Activated CD8-positive, alpha-beta memory T cell treated with anti-CD3 and anti-CD28 coated beads, Interleukin-2, amount 50 U/mL, for 48 hours (primary cell): Measurements from ENCODE around the gene SUPT7L.
A peak's percentile ranks its signal among the peaks of the same experiment; 100 is the strongest.
"Not testable (repeated sequence)": the region's sequence is repeated elsewhere in the genome, so short reads cannot be mapped to it uniquely, and the experiment has no call there.

Experiments
- DNase-seq: peaks from one replicate; pipeline ENCODE4 v3.0.0-alpha.2; 2020

Gene SUPT7L

GRCh38 chr2:27663285-27664153 is at the start of gene SUPT7L, which contains the start of gene SLC4A1AP:
Gene SUPT7L, minus strand, starts transcription at chr2:27663614. Its CDS starts 1,422 bp downstream, at chr2:27662192.
Gene SLC4A1AP, plus strand, starts transcription at chr2:27663889. Its CDS starts 26 bp downstream, at chr2:27663915.
- DNase-seq, result peak; percentile 88

GRCh38 chr2:27713201-27713600 is 49.8 kb upstream of the SUPT7L start:
- no peak for DNase-seq

GRCh38 chr2:27712522-27712921 is 49.1 kb upstream of the SUPT7L start:
- no peak for DNase-seq

- no peak for DNase-seq
These were observed 48.4 kb upstream of the SUPT7L start for GRCh38 chr2:27711804-27712203.

GRCh38 chr2:27710640-27711430 is 47.4 kb upstream of the SUPT7L start:
- DNase-seq, result no peak

- DNase-seq, result no peak
These were observed 46.7 kb upstream of the SUPT7L start for GRCh38 chr2:27709960-27710575.

- DNase-seq, result no peak
These were observed 45.9 kb upstream of the SUPT7L start for GRCh38 chr2:27709326-27709725.

- no peak for DNase-seq
These were observed 45.3 kb upstream of the SUPT7L start for GRCh38 chr2:27708666-27709065.

GRCh38 chr2:27708257-27708654 is 44.8 kb upstream of the SUPT7L start:
- no peak for DNase-seq

- DNase-seq, result no peak
These were observed 44.2 kb upstream of the SUPT7L start for GRCh38 chr2:27707462-27708256.

GRCh38 chr2:27705851-27706622 is 42.6 kb upstream of the SUPT7L start:
- DNase-seq, result no peak

- DNase-seq, result no peak
These were observed 41.0 kb upstream of the SUPT7L start for GRCh38 chr2:27704342-27704876.

- DNase-seq, result peak; percentile 92
These were observed 40.4 kb upstream of the SUPT7L start for GRCh38 chr2:27703638-27704341.

GRCh38 chr2:27702302-27702701 is 38.9 kb upstream of the SUPT7L start:
- DNase-seq, result no peak

GRCh38 chr2:27701676-27702075 is 38.3 kb upstream of the SUPT7L start:
- no peak for DNase-seq

GRCh38 chr2:27697660-27698059 is 34.2 kb upstream of the SUPT7L start:
- DNase-seq, result no peak

- DNase-seq, result no peak
These were observed 26.6 kb upstream of the SUPT7L start for GRCh38 chr2:27690052-27690451.

- no peak for DNase-seq
These were observed 26.0 kb upstream of the SUPT7L start for GRCh38 chr2:27689424-27689823.

GRCh38 chr2:27687232-27687631 is 23.8 kb upstream of the SUPT7L start:
- DNase-seq, result no peak

GRCh38 chr2:27685577-27685976 is 22.2 kb upstream of the SUPT7L start:
- DNase-seq, result no peak

GRCh38 chr2:27685006-27685405 is 21.6 kb upstream of the SUPT7L start:
- DNase-seq, result not testable (repeated sequence)
